SK-N-SH (cell line): Measurements from ENCODE around the gene HOXB6.

Experiments
- EZH2phosphoT487 ChIP-seq: fragments of 200-600 bp; sonication (generic); IDR thresholded peaks from 2 replicates; pipeline ENCODE4 v1.6.1; 2017; ENCODE audit warnings: low read depth, mixed run types, mild to moderate bottlenecking, antibody characterized with exemption, moderate library complexity, borderline replicate concordance
- FOXM1 ChIP-seq: IDR thresholded peaks from 2 replicates; pipeline ENCODE4 v1.4.0; 2012; ENCODE audit warnings: low read depth, mild to moderate bottlenecking
- GABPA ChIP-seq: IDR thresholded peaks from 2 replicates; pipeline ENCODE4 v1.4.0; 2012; ENCODE audit warnings: low read depth, mild to moderate bottlenecking
- IRF3 ChIP-seq: fragments of 150-350 bp; IDR thresholded peaks from 2 replicates; pipeline ENCODE4 v1.6.1; 2016; ENCODE audit warnings: mild to moderate bottlenecking, low read depth, low read length
- JUND ChIP-seq: IDR thresholded peaks from 2 replicates; pipeline ENCODE4 v1.4.0; 2012
- POLR2AphosphoS5 ChIP-seq: IDR thresholded peaks from 2 replicates; pipeline ENCODE4 v1.6.1; 2012; ENCODE audit warnings: low read depth, low read length
- RAD21 ChIP-seq: IDR thresholded peaks from 2 replicates; pipeline ENCODE4 v1.6.1; 2012; ENCODE audit warnings: mild to moderate bottlenecking, low read length
- RCOR1 ChIP-seq: fragments of 150-350 bp; IDR thresholded peaks from 2 replicates; pipeline ENCODE4 v1.6.1; 2017; ENCODE audit warnings: antibody characterized with exemption, low read length
- RFX5 ChIP-seq: IDR thresholded peaks from 2 replicates; pipeline ENCODE4 v1.6.1; 2012; ENCODE audit warnings: mild to moderate bottlenecking, improper control_type of control experiment, low read length
- TEAD4 ChIP-seq: IDR thresholded peaks from 2 replicates; pipeline ENCODE4 v1.4.0; 2012; ENCODE audit warnings: mild to moderate bottlenecking, borderline replicate concordance; ENCODE audit not compliant: insufficient read depth
- YY1 ChIP-seq: IDR thresholded peaks from 2 replicates; pipeline ENCODE4 v1.4.0; 2012; ENCODE audit warnings: low read depth, mild to moderate bottlenecking
- TF ChIP-seq, protein P1 (sequence below): fragments of 200-600 bp; sonication (generic); IDR thresholded peaks from 2 replicates; pipeline ENCODE4 v1.6.1; 2017; ENCODE audit warnings: antibody characterized with exemption, mild to moderate bottlenecking, moderate library complexity

GRCh38 chr17:48624118-48624517 lies 19.3 kb upstream of the HOXB6 start:
- TF ChIP-seq, protein P1, sequence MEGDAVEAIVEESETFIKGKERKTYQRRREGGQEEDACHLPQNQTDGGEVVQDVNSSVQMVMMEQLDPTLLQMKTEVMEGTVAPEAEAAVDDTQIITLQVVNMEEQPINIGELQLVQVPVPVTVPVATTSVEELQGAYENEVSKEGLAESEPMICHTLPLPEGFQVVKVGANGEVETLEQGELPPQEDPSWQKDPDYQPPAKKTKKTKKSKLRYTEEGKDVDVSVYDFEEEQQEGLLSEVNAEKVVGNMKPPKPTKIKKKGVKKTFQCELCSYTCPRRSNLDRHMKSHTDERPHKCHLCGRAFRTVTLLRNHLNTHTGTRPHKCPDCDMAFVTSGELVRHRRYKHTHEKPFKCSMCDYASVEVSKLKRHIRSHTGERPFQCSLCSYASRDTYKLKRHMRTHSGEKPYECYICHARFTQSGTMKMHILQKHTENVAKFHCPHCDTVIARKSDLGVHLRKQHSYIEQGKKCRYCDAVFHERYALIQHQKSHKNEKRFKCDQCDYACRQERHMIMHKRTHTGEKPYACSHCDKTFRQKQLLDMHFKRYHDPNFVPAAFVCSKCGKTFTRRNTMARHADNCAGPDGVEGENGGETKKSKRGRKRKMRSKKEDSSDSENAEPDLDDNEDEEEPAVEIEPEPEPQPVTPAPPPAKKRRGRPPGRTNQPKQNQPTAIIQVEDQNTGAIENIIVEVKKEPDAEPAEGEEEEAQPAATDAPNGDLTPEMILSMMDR, result no peak
- TF ChIP-seq EZH2phosphoT487 (no peak), RFX5 (no peak), POLR2AphosphoS5 (no peak), TEAD4 (no peak), YY1 (no peak), RAD21 (no peak), JUND (no peak), FOXM1 (no peak), RCOR1 (no peak), GABPA (no peak), IRF3 (no peak)
